Adrenal gland (tissue), 12 donors: ENCODE results near the gene JUP. TPM values are rescaled to one million over a fixed set of nuclear protein-coding genes. Genes with fewer than 3 reads are reported as not detected.

Source experiments
- DNase-seq, 7 donors: peaks; one replicate each; pipeline ENCODE4 v3.0.0-alpha.2; 2019 to 2020
- H3K27ac ChIP-seq, 5 donors: fragments of 200-600 bp; sonication (generic) in 4 of 5; 1 replicate in 3 of 5; 2 replicates in 2 of 5; pipeline versions ENCODE4 v1.5.1 to v1.8.0; 2016 to 2020; ENCODE audit warnings: mild to moderate bottlenecking in 1 of 5
- H3K27me3 ChIP-seq: fragments of 200-600 bp; 2 replicates; pipeline ENCODE4 v1.8.0; 2021
- H3K36me3 ChIP-seq, 2 donors: fragments of 200-600 bp; replicated peaks in 1 of 2; 1 replicate in 1 of 2; 2 replicates in 1 of 2; pipeline versions ENCODE4 v1.5.1 to v1.8.0; 2018 to 2022
- H3K4me1 ChIP-seq, 2 donors: fragments of 200-600 bp; replicated peaks in 1 of 2; 1 replicate in 1 of 2; 2 replicates in 1 of 2; pipeline versions ENCODE4 v1.5.1 to v1.8.0; 2018 to 2021
- H3K4me3 ChIP-seq, 4 donors: fragments of 200-600 bp; sonication (generic) in 3 of 4; one replicate each; pipeline ENCODE4 v1.5.1; 2016 to 2018
- H3K9me3 ChIP-seq, 3 donors: fragments of 200-600 bp; sonication (generic) in 1 of 3; replicated peaks in 1 of 3; 1 replicate in 2 of 3; 2 replicates in 1 of 3; pipeline versions ENCODE4 v1.5.1 to v1.8.0; 2016 to 2021
- POLR2A ChIP-seq, 2 donors: fragments of 450-650 bp; IDR thresholded peaks; one replicate each; pipeline ENCODE4 v1.6.1; 2017; ENCODE audit warnings: antibody characterized with exemption in 2 of 2, mild to moderate bottlenecking in 2 of 2, moderate library complexity in 1 of 2
- WGBS, 4 donors: extraction: QIAGEN DNeasy Blood & Tissue Kit in 2 of 4; methylation state at CpG; one replicate each; pipeline versions ENCODE4 v1.1.5 to v1.1.7; 2013 to 2017; 5-methylcytosine and 5-hydroxymethylcytosine counted together
- intact Hi-C, 2 donors: fragments of 100-400 bp; cut with DNase I; formaldehyde crosslinking; loops; one replicate each; pipeline versions ENCODE4 v1.14.1 to v1.15.0; 2022 to 2023
- polyA plus RNA-seq, 3 donors: library from polyadenylated mRNA; stranded (reverse); fragments of 200-250 nt in 2 of 3; fragments of 350-450 nt in 1 of 3; fragmentation: Illumina TruSeq in 1 of 3; extraction: RNeasy Lipid Tissue Mini Kit (QIAGEN cat#74804) in 1 of 3; gene quantifications; one replicate each; pipeline ENCODE4 v1.2.3, GENCODE V29; 2013 to 2014
- total RNA-seq, 9 donors: library from RNA; depleted of rRNA in 4 of 9; stranded (reverse); fragments of >200 nt in 4 of 9; fragments of 120-200 nt in 1 of 9; fragmentation: NEBNext Ultra II Directional in 1 of 9; extraction: Animal tissue kit (Norgen Biotek cat#: 25700) in 1 of 9; gene quantifications; one replicate each; pipeline versions ENCODE4 v1.1.0 to v1.2.4, GENCODE V29; 2013 to 2023
- TF ChIP-seq, protein P1 (sequence below), 6 experiments: fragments of 450-650 bp in 4 of 6; fragments of 200-600 bp in 2 of 6; sonication (generic) in 1 of 6; IDR thresholded peaks; 1 replicate in 5 of 6; 2 replicates in 1 of 6; pipeline versions ENCODE4 v1.5.1 to v1.8.0; 2016 to 2021; ENCODE audit warnings: antibody characterized with exemption in 6 of 6, mild to moderate bottlenecking in 2 of 6, moderate library complexity in 1 of 6
- donor health status: healthy with polysubstance abuse.
- donor health status: Bipolar disorder and iron deficiency.
- donor health status: DM: yes; HTN: yes; CAD: no.
- donor health status: DM: no; HTN: no; CAD: no.
- donor health status: DM: no; HTN: no; CAD: no.
- donor health status: DM: yes; HTN: yes; CAD: no.

JUP gene
- total and polyA plus RNA-seq, 12 donors = 4.9 to 81.3 (median 29.6) TPM

DNA sequence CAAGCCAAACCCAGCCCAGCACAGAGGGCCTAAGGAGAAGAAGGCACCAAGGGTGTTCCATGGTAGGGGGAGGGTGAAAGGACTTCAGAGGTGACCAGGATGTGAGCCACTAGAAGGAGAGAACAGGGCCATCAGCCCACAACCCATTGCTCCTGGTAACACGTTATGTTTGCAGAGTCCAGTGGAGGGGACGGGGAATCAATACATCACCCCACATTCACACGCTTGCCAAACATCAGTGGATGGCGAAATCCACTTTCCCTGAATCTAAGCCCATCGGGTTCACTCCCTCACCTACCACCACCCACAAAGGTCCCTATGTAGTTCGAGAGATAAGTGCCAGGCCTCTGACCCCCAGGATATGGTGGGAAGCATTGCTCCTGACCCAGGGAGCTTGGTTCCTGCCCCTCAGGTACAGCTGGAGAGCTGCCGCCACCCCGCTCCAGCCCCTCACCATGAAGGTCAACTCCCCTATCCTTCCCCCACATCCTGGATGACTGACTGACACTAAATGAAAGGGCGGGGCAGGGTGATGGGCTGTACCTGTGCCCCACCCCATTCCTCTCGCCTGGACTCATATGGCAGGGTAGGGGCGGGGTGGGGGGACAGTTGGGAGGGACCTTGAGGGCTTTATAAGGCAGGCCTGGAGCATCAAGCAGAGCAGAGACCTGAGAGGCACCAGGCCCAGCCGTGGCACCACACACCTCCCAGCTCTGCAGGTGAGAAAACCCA lies 74.7 kb downstream of the JUP start, which contains the start of gene GAST:
TSS of gene GAST (plus strand) at position 663 of the 732 bp plus-strand sequence. CDS start 3,106 bp downstream, outside the sequence.
- intact Hi-C loops = no loop called here
- no peaks in the 10 kb centered on the region for H3K36me3 ChIP-seq
- DNase-seq = no peak
- H3K27ac ChIP-seq = no peak within 1 kb of the TSS
- H3K27me3 ChIP-seq = no peaks in the 10 kb centered on the region
- H3K4me1 ChIP-seq = no peaks in the 10 kb centered on the region
- H3K9me3 ChIP-seq = no peaks in the 10 kb centered on the region
- no peak within 1 kb of the TSS for H3K4me3 ChIP-seq
- TF ChIP-seq, protein P1, sequence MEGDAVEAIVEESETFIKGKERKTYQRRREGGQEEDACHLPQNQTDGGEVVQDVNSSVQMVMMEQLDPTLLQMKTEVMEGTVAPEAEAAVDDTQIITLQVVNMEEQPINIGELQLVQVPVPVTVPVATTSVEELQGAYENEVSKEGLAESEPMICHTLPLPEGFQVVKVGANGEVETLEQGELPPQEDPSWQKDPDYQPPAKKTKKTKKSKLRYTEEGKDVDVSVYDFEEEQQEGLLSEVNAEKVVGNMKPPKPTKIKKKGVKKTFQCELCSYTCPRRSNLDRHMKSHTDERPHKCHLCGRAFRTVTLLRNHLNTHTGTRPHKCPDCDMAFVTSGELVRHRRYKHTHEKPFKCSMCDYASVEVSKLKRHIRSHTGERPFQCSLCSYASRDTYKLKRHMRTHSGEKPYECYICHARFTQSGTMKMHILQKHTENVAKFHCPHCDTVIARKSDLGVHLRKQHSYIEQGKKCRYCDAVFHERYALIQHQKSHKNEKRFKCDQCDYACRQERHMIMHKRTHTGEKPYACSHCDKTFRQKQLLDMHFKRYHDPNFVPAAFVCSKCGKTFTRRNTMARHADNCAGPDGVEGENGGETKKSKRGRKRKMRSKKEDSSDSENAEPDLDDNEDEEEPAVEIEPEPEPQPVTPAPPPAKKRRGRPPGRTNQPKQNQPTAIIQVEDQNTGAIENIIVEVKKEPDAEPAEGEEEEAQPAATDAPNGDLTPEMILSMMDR (IDR thresholded peaks at IDR 0.05) = no peak
- no peak for TF ChIP-seq POLR2A (IDR thresholded peaks at IDR 0.05)
- 85 to 95% (median 88%) methylated on average over 6 to 12 of the region's 12 CpGs for WGBS, 4 donors

DNA sequence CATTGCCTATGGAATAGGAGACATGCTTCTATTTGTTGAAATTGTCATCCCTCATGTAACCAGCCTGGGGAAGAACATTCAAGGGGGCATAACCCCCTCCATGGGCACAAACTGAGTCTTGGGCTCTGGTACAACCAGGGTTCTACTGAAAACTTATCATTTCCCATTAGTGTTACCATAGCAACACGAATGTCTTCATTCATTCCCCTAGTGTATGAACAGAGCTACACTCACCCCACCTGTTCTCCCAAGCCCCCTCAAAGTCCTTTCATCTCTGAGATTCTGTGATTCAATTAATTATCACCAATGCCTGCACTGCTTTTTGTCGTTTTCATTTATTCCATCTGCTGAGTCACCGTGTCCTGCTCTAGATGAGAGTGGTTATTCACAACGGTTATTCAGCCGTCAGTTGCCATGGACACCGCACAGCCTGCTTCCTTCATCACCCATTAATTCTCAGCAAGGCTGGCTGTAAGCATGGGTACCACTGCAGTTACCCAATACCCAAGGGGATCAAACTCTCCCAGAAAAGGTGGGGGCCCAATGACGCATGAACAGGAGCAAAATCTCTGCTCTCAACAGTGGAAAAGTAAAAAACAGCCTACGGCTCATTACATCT lies 75.9 kb downstream of the JUP start:
- no peak overlapping the region for H3K27ac ChIP-seq
- no peaks in the 10 kb centered on the region for H3K9me3 ChIP-seq
- no peaks in the 10 kb centered on the region for H3K36me3 ChIP-seq
- WGBS, 4 donors = 44 to 53% (median 51%) methylated on average over 8 of the region's 8 CpGs
- H3K4me1 ChIP-seq = peaks cover 5 to 7% of the 10 kb centered on the region in 2 donors
- H3K27me3 ChIP-seq = no peaks in the 10 kb centered on the region
- TF ChIP-seq, protein P1 (IDR thresholded peaks at IDR 0.05) = no peak
- TF ChIP-seq POLR2A (IDR thresholded peaks at IDR 0.05) = no peak
- intact Hi-C loops = no loop called here
- peak in 4 of 7 donors; percentile 48 to 92 (median 64) for DNase-seq
- no peak overlapping the region for H3K4me3 ChIP-seq

DNA sequence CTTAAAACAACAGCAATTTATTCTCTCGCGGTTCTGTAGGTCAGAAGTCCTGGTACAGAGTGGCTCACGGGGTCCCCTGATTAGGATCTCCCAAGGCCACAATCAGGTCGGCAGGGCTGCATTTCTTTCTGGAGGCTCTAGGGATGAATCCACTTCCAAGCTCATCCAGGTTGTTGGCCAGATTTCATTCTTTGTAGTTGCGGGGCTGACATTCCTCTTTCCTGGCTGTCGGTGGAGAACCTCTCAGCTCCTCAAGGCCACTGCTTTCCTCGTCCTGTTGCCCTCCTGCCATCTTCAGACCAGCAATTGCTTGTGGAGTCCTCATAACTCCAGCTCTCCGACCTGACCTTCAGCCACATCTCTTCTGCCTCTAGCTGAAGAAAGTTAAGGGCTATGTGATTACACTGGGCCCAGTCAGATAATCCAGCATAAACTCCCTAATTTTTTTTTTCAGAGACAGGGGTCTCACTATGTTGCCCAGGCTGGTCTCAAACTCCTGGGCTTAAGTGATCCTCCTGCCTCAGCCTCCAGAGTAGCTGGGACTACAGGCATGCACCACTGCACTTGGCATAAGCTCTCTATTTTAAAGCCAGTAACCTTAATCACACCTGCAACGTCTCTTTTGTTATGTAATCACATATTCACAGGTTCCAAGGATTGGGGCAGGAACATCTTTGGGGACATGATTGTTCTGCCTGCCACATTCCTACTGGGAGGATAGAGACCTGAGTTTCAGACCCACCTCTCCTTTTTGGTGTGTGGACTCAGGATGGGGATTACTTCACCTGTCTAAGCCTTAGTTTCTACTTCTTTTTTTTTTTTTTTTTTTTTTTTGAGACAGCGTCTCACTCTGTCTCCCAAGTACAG lies 78.5 kb downstream of the JUP start:
- TF ChIP-seq, protein P1 (IDR thresholded peaks at IDR 0.05) = no peak
- TF ChIP-seq POLR2A (IDR thresholded peaks at IDR 0.05) = no peak
- intact Hi-C loops = no loop called here
- no peaks in the 10 kb centered on the region for H3K9me3 ChIP-seq
- DNase-seq = no peak
- WGBS, 4 donors = 51 to 71% (median 61%) methylated on average over 10 of the region's 10 CpGs
- no peaks in the 10 kb centered on the region for H3K27me3 ChIP-seq
- H3K4me1 ChIP-seq = peaks cover 12 to 14% of the 10 kb centered on the region in 2 donors
- no peak overlapping the region for H3K4me3 ChIP-seq
- H3K27ac ChIP-seq = no peak overlapping the region
- H3K36me3 ChIP-seq = no peaks in the 10 kb centered on the region
